Measurements from ENCODE around the gene ANXA8. TPM values are rescaled to one million over a fixed set of nuclear protein-coding genes. Genes with fewer than 3 reads are reported as not detected.
"Not testable (repeated sequence)": the region's sequence is repeated elsewhere in the genome, so short reads cannot be mapped to it uniquely, and the experiment has no call there.

Gene ANXA8
- not detected in 2 replicates for total RNA-seq (2014; rRNA removed)
- polyA plus RNA-seq (2012): not detected

GRCh38 chr10:47483923-47484322, at the start of gene ANXA8:
ANXA8 (minus strand) TSS chr10:47484115; CDS start chr10:47483933, 182 bp downstream.
- not testable (repeated sequence) for DNase-seq (ENCODE audit: low read depth)

- DNase-seq (ENCODE audit: low read depth): not testable (repeated sequence)
Measured at GRCh38 chr10:47523475-47523874, 39.6 kb upstream of the ANXA8 start, which contains the start of gene AGAP9. AGAP9 (minus strand) TSS chr10:47523638; CDS start chr10:47523526, 112 bp downstream.

GRCh38 chr10:47502313-47502712, 18.4 kb upstream of the ANXA8 start:
- DNase-seq (ENCODE audit: low read depth): not testable (repeated sequence)

GRCh38 chr10:47494226-47494625, 10.3 kb upstream of the ANXA8 start:
- DNase-seq (ENCODE audit: low read depth): not testable (repeated sequence)

- DNase-seq (ENCODE audit: low read depth): not testable (repeated sequence)
Measured at GRCh38 chr10:47491600-47491999, 7.7 kb upstream of the ANXA8 start, which contains the start of gene FAM25G. FAM25G (minus strand) TSS chr10:47491700; CDS start chr10:47491674, 26 bp downstream.

- DNase-seq (ENCODE audit: low read depth): not testable (repeated sequence)
Measured at GRCh38 chr10:47489630-47490029, 5.7 kb upstream of the ANXA8 start.

GRCh38 chr10:47485943-47486342, 2.0 kb upstream of the ANXA8 start:
- DNase-seq (ENCODE audit: low read depth): peak; percentile 6

GRCh38 chr10:47484786-47485185, 871 bp upstream of the ANXA8 start:
- not testable (repeated sequence) for DNase-seq (ENCODE audit: low read depth)

GRCh38 chr10:47482367-47482766, 1.5 kb downstream of the ANXA8 start:
- not testable (repeated sequence) for DNase-seq (ENCODE audit: low read depth)

- DNase-seq (ENCODE audit: low read depth): not testable (repeated sequence)
Measured at GRCh38 chr10:47481768-47482181, 2.1 kb downstream of the ANXA8 start.

GRCh38 chr10:47481182-47481766, 2.6 kb downstream of the ANXA8 start:
- DNase-seq (ENCODE audit: low read depth): not testable (repeated sequence)

GRCh38 chr10:47480133-47480532, 3.8 kb downstream of the ANXA8 start:
- DNase-seq (ENCODE audit: low read depth): not testable (repeated sequence)

- DNase-seq (ENCODE audit: low read depth): not testable (repeated sequence)
Measured at GRCh38 chr10:47478114-47478513, 5.8 kb downstream of the ANXA8 start.

GRCh38 chr10:47477078-47477477, 6.8 kb downstream of the ANXA8 start:
- not testable (repeated sequence) for DNase-seq (ENCODE audit: low read depth)

- not testable (repeated sequence) for DNase-seq (ENCODE audit: low read depth)
Measured at GRCh38 chr10:47475101-47475500, 8.8 kb downstream of the ANXA8 start.

GRCh38 chr10:47473516-47473915, 10.4 kb downstream of the ANXA8 start:
- not testable (repeated sequence) for DNase-seq (ENCODE audit: low read depth)

- DNase-seq (ENCODE audit: low read depth): not testable (repeated sequence)
Measured at GRCh38 chr10:47472647-47473046, 11.3 kb downstream of the ANXA8 start.

- not testable (repeated sequence) for DNase-seq (ENCODE audit: low read depth)
Measured at GRCh38 chr10:47472072-47472471, 11.8 kb downstream of the ANXA8 start.

- not testable (repeated sequence) for DNase-seq (ENCODE audit: low read depth)
Measured at GRCh38 chr10:47468731-47469528, 15.0 kb downstream of the ANXA8 start.

- DNase-seq (ENCODE audit: low read depth): not testable (repeated sequence)
Measured at GRCh38 chr10:47467957-47468356, 16.0 kb downstream of the ANXA8 start.

GRCh38 chr10:47467458-47467857, 16.5 kb downstream of the ANXA8 start:
- DNase-seq (ENCODE audit: low read depth): not testable (repeated sequence)

GRCh38 chr10:47465216-47465917, 18.5 kb downstream of the ANXA8 start:
- DNase-seq (ENCODE audit: low read depth): not testable (repeated sequence)
